K562 (cell line): ENCODE measurements around the gene FN3K. TPM values are rescaled to one million over a fixed set of nuclear protein-coding genes. Genes with fewer than 3 reads are reported as not detected.

Experiments used
- CBFA2T2 ChIP-seq: fragments of 450-650 bp; conservative IDR thresholded peaks from 2 replicates; pipeline ENCODE4 v1.6.1; 2017; ENCODE audit warnings: mild to moderate bottlenecking
- GTF2A2 ChIP-seq: IDR thresholded peaks from 2 replicates; pipeline ENCODE4 v1.6.1; 2016; ENCODE audit warnings: mild to moderate bottlenecking, missing genetic modification characterization, missing compliant biosample characterization
- HIVEP1 ChIP-seq: fragments of 250-450 bp; sonication (Bioruptor Pico); IDR thresholded peaks from 2 replicates; pipeline ENCODE4 v1.4.0; 2020; ENCODE audit warnings: mild to moderate bottlenecking
- ILF3 ChIP-seq: fragments of 450-650 bp; IDR thresholded peaks from 2 replicates; pipeline ENCODE4 v1.6.1; 2018; ENCODE audit warnings: antibody characterized with exemption, mild to moderate bottlenecking, moderate library complexity, borderline replicate concordance
- MECOM ChIP-seq: fragments of 250-450 bp; sonication (Bioruptor Pico); IDR thresholded peaks from 2 replicates; pipeline ENCODE4 v1.8.0; 2022; ENCODE audit warnings: inconsistent platforms
- MYC ChIP-seq, 2 experiments: fragments of 250-450 bp in 1 of 2; sonication (Bioruptor Pico) in 1 of 2; IDR thresholded peaks; 2 replicates each; pipeline versions ENCODE4 v1.5.1 to v1.6.1; 2012 to 2021; ENCODE audit warnings: low read depth in 2 of 2, borderline replicate concordance in 1 of 2, improper control_type of control experiment in 1 of 2, low read length in 1 of 2, mild to moderate bottlenecking in 1 of 2, moderate library complexity in 1 of 2
- NCOA2 ChIP-seq, 2 experiments: fragments of 450-650 bp; IDR thresholded peaks; 2 replicates each; pipeline ENCODE4 v1.6.1; 2018; ENCODE audit warnings: mild to moderate bottlenecking in 2 of 2, moderate library complexity in 1 of 2; ENCODE audit not compliant: partially characterized antibody in 2 of 2
- PRDM10 ChIP-seq: fragments of 450-650 bp; IDR thresholded peaks from 2 replicates; pipeline ENCODE4 v1.6.1; 2018; ENCODE audit not compliant: partially characterized antibody
- RBM22 ChIP-seq: fragments of 200-400 bp; formaldehyde crosslinking; IDR thresholded peaks from 2 replicates; pipeline ENCODE4 v1.6.1; 2018; ENCODE audit warnings: low read length, low read depth; ENCODE audit not compliant: poor library complexity, severe bottlenecking
- RBM34 ChIP-seq: fragments of 200-400 bp; formaldehyde crosslinking; IDR thresholded peaks from 2 replicates; pipeline ENCODE4 v1.6.1; 2018; ENCODE audit warnings: low read length, borderline replicate concordance; ENCODE audit not compliant: insufficient read depth
- THAP7 ChIP-seq: fragments of 250-450 bp; sonication (Bioruptor Pico); IDR thresholded peaks from 2 replicates; pipeline ENCODE4 v1.5.0; 2021
- TRIM28 ChIP-seq: fragments of 450-650 bp; IDR thresholded peaks from 2 replicates; pipeline ENCODE4 v1.6.1; 2017
- USF2 ChIP-seq: sonication (generic); formaldehyde crosslinking; IDR thresholded peaks from 2 replicates; pipeline ENCODE4 v1.5.0; 2020; ENCODE audit warnings: missing genetic modification reagents
- ZFP30 ChIP-seq: fragments of 250-450 bp; sonication (Bioruptor Pico); IDR thresholded peaks from 2 replicates; pipeline ENCODE4 v1.8.0; 2022; ENCODE audit warnings: moderate library complexity, mild to moderate bottlenecking, inconsistent platforms, borderline replicate concordance
- ZFX ChIP-seq: sonication (generic); formaldehyde crosslinking; IDR thresholded peaks from 2 replicates; pipeline ENCODE4 v1.8.0; 2022; ENCODE audit warnings: mild to moderate bottlenecking, missing genetic modification reagents, moderate library complexity
- ZNF12 ChIP-seq: sonication (generic); formaldehyde crosslinking; IDR thresholded peaks from 2 replicates; pipeline ENCODE4 v1.4.0; 2020; ENCODE audit warnings: mild to moderate bottlenecking, missing genetic modification reagents
- ZNF398 ChIP-seq: fragments of 250-450 bp; sonication (Bioruptor Pico); IDR thresholded peaks from 2 replicates; pipeline ENCODE4 v1.8.0; 2021; ENCODE audit warnings: moderate library complexity, mild to moderate bottlenecking, inconsistent platforms
- polyA plus RNA-seq, 8 experiments: library from polyadenylated mRNA; depleted of rRNA in 4 of 8; stranded (reverse) in 5 of 8; unstranded in 3 of 8; fragments of >200 nt; fragmentation: Nextera tagmentation in 2 of 8; fragmentation: Illumina TruSeq in 1 of 8; extraction: Ambion mirVana in 2 of 8; extraction: Trizol in 1 of 8; gene quantifications; 2 replicates each; pipeline versions ENCODE4 v1.2.1 to v1.2.3, GENCODE V29; 2011 to 2014; ENCODE audit warnings: inconsistent platforms in 1 of 8, missing spikeins in 1 of 8
- total RNA-seq, 7 experiments: library from RNA; depleted of rRNA in 6 of 7; stranded (reverse); fragments of >200 nt in 6 of 7; fragmentation: Illumina TruSeq in 2 of 7; extraction: Trizol in 2 of 7; gene quantifications; 2 replicates each; pipeline versions ENCODE4 v1.2.1 to v1.2.3, GENCODE V29; 2011 to 2021; ENCODE audit warnings: low replicate concordance in 1 of 7

FN3K gene
- total and polyA plus RNA-seq, 9 of the 15 experiments (the other 6 are each of a cell fraction or from before 2014, with no cell fraction given), result 0.08 to 22.7 (median 3.8) TPM

- TF ChIP-seq ZNF398 (CRISPR knock-in tag) (no peak), THAP7 (CRISPR knock-in tag) (no peak), CBFA2T2 (peak; percentile 73), MECOM (CRISPR knock-in tag) (no peak), USF2 (CRISPR knock-in tag) (0 out of 2 replicates have a peak, but pooled peaks have one; percentile 23), NCOA2 (IDR thresholded peaks at IDR 0.05; ENCODE audit: partially characterized antibody in 2 of 2) (no peak), TRIM28 (no peak), HIVEP1 (CRISPR knock-in tag) (no peak), ILF3 (no peak), ZFX (CRISPR knock-in tag) (peak; percentile 87), ZFP30 (no peak), PRDM10 (no peak), RBM22 (no peak), GTF2A2 (tag) (no peak), ZNF12 (no peak), RBM34 (no peak), MYC (IDR thresholded peaks at IDR 0.05; ENCODE audit: low read depth, low read length) (0 out of 2 replicates have a peak, but pooled peaks have one; percentile 46), MYC (CRISPR knock-in tag; IDR thresholded peaks at IDR 0.05; ENCODE audit: borderline replicate concordance, low read depth) (no peak)
Measured at GRCh38 chr17:82737967-82738877, 2.8 kb downstream of the FN3K start (continued).
